HG03378 (cell line): Measurements from ENCODE around the gene ADAT2.

Experiments
- ATAC-seq: cut with Tn5 transposase; IDR thresholded peaks from one replicate; pipeline ENCODE4 v1.9.1; 2021; ENCODE audit warnings: mild to moderate bottlenecking, moderate library complexity; ENCODE audit not compliant: unreplicated experiment

Gene ADAT2

DNA sequence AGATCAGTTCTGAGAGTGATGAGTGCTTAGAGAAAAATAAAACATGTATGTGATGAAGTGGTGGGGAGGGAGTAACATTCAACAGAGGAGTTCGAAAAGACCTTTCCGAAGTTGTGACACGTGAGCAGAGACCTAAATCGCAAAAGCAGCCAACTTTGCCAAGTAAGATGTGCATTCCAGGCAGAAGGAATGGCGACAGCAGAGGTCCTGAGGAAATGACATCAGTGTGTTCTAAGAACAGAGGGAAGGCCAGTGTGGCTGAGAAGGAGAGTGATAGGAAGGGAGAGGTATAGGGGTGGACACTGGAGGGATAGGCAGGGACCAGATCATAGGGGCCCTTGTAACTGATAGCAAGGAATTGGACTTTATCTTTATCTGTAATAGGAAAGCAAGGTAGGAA is 51.3 kb downstream of the ADAT2 start:
- no peak for ATAC-seq

DNA sequence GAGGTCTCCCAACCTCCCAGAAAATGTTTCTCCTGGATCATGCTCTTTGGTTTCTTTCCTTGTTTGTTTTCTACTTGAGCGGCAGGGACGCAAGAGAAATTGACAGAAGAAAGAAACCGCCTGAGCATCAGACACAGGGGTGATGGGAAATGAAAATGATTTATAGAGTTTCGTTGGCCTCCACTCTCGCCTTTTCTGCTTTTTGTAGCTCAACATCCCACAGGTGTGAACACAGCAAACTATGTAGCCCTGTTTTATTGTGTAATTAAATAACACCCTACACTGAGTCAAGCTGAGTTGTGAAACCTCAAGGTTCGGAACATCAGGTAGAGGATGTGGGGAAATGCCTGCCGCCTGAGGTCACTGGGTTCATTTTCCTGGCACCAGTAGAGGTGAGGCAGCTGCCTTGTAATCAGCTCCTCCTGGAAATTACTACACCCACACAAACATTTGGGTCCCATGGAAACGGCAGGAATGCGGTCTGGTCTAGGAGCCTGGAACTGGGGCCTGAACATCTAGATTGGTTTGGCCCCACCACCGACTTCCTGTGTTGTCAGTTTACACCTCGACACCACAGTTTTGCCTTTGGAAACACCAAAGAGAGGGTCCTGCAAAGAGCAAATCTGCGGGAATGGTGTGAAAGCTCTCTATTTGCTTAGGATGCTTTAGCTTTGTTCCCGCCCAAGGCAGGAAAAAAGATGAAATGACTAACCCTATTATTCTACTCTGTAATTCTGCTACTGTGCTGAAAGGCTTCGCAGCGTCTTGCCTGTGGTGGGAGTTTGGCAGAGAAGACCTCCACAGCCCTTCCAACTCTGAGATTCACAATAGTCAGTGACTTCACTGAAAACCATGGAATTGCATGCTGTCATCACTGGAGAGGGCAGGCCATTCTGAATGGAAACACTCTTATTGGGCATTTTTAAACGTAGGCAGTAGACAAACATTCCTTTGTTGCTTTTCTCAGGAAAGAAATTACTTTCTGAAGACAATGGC is 53.0 kb downstream of the ADAT2 start:
- no peak for ATAC-seq

- no peak for ATAC-seq
These were observed 53.8 kb downstream of the ADAT2 start for GRCh38 chr6:143396497-143397226.

GRCh38 chr6:143395699-143396098 is 54.8 kb downstream of the ADAT2 start:
- no peak for ATAC-seq

- ATAC-seq, result no peak
These were observed 56.1 kb downstream of the ADAT2 start for GRCh38 chr6:143394389-143394788.

DNA sequence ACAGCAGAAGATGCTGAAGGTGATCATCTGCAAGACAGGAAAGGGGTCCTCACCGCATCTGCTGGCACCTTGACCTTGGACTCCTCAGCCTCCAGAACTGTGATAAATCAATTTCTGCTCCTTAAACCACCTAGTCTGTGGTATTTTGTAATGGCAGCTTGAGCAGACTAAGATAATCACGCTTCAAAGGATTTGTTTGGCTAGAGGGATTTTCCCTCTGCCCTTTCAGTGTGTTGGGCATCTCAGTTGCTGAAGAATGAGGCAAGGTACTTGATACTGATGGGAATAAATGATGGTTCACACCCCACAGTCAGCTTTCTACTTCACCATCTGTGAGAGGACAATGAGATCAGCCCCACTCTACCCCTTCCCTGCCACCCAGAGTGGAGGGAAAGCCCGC is 60.2 kb downstream of the ADAT2 start:
- ATAC-seq, result no peak

DNA sequence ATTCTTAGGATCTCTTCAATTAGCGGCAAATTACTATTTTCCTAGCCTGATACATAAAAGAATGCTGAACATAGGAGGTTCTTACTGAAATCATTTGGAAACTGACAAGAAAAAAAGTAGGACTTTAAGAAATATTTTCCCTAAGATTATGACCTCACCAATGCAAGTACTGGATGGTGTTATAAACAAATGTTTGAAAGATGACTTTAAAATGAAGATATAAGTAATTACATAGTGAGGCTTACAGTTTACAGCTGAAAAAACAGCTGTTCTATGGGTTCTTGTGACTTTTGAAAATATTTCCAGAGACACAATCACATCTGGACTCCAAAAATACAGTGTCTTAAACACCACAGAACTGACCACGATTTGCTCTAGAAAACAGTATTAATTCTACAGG is 64.9 kb downstream of the ADAT2 start:
- no peak for ATAC-seq

DNA sequence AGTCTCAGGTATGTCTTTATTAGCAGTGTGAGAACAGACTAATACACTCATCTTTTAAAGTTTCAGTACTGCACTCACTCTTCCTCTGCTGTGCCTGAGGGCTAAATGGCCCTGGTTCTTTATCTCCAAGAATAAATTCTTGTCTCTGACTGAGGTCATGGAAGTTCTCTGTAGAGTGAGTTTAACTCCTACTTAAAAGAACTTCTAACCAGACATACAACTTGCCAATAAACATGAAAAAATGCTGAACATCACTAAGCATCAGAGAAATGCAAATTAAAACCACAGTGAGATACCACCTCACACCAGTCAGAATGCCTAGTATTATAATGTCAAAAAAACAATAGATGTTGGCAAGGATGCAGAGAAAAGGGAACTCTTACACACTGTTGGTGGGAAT is 73.6 kb downstream of the ADAT2 start:
- no peak for ATAC-seq

DNA sequence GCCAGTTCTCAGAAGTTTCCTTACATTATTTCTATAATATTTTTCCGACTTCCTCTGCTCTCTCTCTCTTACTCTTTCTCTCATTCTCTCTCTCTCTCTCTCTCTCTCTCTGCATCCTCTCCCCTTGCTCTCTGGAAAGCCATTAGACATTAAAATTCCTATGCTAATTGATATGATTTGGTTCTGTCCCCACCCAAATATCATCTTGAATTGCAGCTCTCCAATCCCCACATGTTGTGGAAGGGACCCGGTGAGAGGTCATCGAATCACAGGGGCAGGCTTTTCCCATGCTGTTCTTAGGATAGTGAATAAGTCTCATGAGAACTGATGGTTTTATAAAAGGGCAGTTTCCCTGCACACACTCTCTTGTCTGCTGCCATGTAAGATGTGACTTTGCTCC is 74.1 kb downstream of the ADAT2 start:
- ATAC-seq, result no peak

DNA sequence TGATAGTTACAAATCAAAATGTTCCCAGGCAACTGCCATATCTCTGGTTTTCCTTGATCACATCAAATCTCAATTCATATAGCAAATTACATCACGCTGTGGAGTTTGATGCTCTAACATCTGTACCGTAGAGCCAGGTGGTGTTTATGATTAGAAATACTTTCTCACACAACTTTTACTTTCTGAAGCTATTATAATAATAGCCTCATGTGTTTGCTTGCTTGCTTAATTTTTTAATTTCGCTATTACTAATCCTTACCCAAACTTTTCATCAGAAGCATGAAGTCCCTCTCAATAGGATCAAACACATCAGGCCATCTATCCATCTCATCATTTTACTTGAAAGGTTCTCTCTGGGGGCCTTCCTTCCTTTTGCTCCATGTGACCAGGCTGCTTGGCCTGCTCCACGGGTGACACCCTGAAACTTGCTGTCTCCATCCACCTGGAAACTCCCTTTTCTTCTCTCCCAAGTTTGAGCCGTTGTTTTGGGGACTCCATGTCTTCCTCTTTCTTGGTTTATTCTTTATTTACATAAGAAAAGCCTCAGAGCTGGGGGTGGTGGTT is 75.4 kb downstream of the ADAT2 start:
- no peak for ATAC-seq

DNA sequence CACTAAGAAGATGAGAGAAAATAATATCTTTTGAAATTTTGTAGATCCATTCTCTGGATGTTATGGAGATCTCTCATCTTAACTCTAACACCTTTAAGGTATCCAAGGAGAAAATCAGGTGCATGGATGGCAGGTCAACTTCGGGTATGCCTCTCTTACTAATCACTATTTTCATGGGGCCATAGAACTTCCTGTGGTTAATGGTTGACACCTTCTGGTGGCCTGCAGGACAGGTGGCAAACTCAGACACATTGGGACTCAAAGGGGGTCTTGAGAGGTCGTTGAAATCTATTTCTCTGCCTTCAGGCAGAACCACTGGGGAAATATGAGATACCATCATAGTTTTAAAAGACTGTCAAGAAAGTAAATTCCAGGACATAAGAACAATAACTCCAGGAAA is 76.5 kb downstream of the ADAT2 start:
- ATAC-seq, result no peak
